RWPE2 (cell line): ENCODE measurements around the gene DDN.

Experiments
- ATAC-seq: fragments of 200-7000 bp; cut with Tn5 transposase; 3 replicates; pipeline ENCODE4 v1.9.1; 2021; ENCODE audit warnings: low read depth
- DNase-seq: peaks from one replicate; pipeline ENCODE4 v3.0.0-alpha.2; 2020; ENCODE audit warnings: low spot score
- H3K27ac ChIP-seq: fragments of 450-650 bp; 2 replicates; pipeline ENCODE4 v1.5.1; 2017; ENCODE audit warnings: mild to moderate bottlenecking; ENCODE audit not compliant: poor library complexity, severe bottlenecking
- H3K27me3 ChIP-seq: fragments of 250-450 bp; sonication (Bioruptor Pico); 2 replicates; pipeline ENCODE4 v1.5.1; 2021; ENCODE audit warnings: mild to moderate bottlenecking, moderate library complexity; ENCODE audit not compliant: insufficient read depth, poor library complexity, severe bottlenecking
- H3K36me3 ChIP-seq: fragments of 250-450 bp; sonication (Bioruptor Pico); 2 replicates; pipeline ENCODE4 v1.5.1; 2020; ENCODE audit warnings: low read depth, mild to moderate bottlenecking, moderate library complexity
- H3K4me1 ChIP-seq: fragments of 250-450 bp; sonication (Bioruptor Pico); 2 replicates; pipeline ENCODE4 v1.5.1; 2021; ENCODE audit warnings: mild to moderate bottlenecking, moderate library complexity; ENCODE audit not compliant: insufficient read depth, poor library complexity, severe bottlenecking
- H3K4me3 ChIP-seq: fragments of 250-450 bp; sonication (Bioruptor Pico); 2 replicates; pipeline ENCODE4 v1.5.1; 2021; ENCODE audit warnings: mild to moderate bottlenecking, moderate library complexity; ENCODE audit not compliant: severe bottlenecking
- H3K9me3 ChIP-seq: fragments of 250-450 bp; sonication (Bioruptor Pico); 2 replicates; pipeline ENCODE4 v1.5.1; 2021; ENCODE audit warnings: mild to moderate bottlenecking, moderate library complexity; ENCODE audit not compliant: severe bottlenecking
- CTCF ChIP-seq: fragments of 450-650 bp; IDR thresholded peaks from one replicate; pipeline ENCODE4 v1.5.1; 2017; ENCODE audit warnings: mild to moderate bottlenecking, moderate library complexity; ENCODE audit not compliant: poor library complexity, severe bottlenecking

Gene DDN

GRCh38 chr12:48969160-48969771 is 29.9 kb downstream of the DDN start:
- ATAC-seq: no peak
- H3K27ac ChIP-seq: no peak overlapping the region
- DNase-seq: no peak
- H3K4me1 ChIP-seq: no peaks in the 10 kb centered on the region
- no peak for TF ChIP-seq CTCF
- no peaks in the 10 kb centered on the region for H3K36me3 ChIP-seq
- H3K27me3 ChIP-seq: peaks cover 40% of the 10 kb centered on the region
- no peak overlapping the region for H3K4me3 ChIP-seq
- no peaks in the 10 kb centered on the region for H3K9me3 ChIP-seq

- ATAC-seq: no peak
- peaks cover 36% of the 10 kb centered on the region for H3K27me3 ChIP-seq
- no peak overlapping the region for H3K4me3 ChIP-seq
- H3K4me1 ChIP-seq: no peaks in the 10 kb centered on the region
- no peak overlapping the region for H3K27ac ChIP-seq
- no peak for TF ChIP-seq CTCF
- H3K36me3 ChIP-seq: no peaks in the 10 kb centered on the region
- no peaks in the 10 kb centered on the region for H3K9me3 ChIP-seq
- no peak for DNase-seq
Measured at GRCh38 chr12:48968467-48968866, 30.7 kb downstream of the DDN start.

- Histone ChIP-seq H3K9me3 (no peaks in the 10 kb centered on the region), H3K27me3 (peaks cover 31% of the 10 kb centered on the region), H3K27ac (no peak overlapping the region), H3K4me3 (no peak overlapping the region), H3K4me1 (no peaks in the 10 kb centered on the region), H3K36me3 (no peaks in the 10 kb centered on the region)
- DNase-seq (no peak), ATAC-seq (no peak)
- no peak for TF ChIP-seq CTCF
Measured at GRCh38 chr12:48967991-48968390, 31.2 kb downstream of the DDN start.

- no peak for ATAC-seq
- no peak for DNase-seq
- no peaks in the 10 kb centered on the region for H3K36me3 ChIP-seq
- H3K9me3 ChIP-seq: no peaks in the 10 kb centered on the region
- no peaks in the 10 kb centered on the region for H3K4me1 ChIP-seq
- H3K4me3 ChIP-seq: no peak overlapping the region
- peaks cover 14% of the 10 kb centered on the region for H3K27me3 ChIP-seq
- no peak for TF ChIP-seq CTCF
- H3K27ac ChIP-seq: no peak overlapping the region
Measured at GRCh38 chr12:48966177-48966895, 32.8 kb downstream of the DDN start.

- DNase-seq: no peak
- peak; percentile 45 for TF ChIP-seq CTCF
- no peaks in the 10 kb centered on the region for H3K9me3 ChIP-seq
- H3K4me3 ChIP-seq: no peak overlapping the region
- no peaks in the 10 kb centered on the region for H3K36me3 ChIP-seq
- H3K27ac ChIP-seq: no peak overlapping the region
- no peaks in the 10 kb centered on the region for H3K4me1 ChIP-seq
- ATAC-seq: peak; percentile 73
- peaks cover 5% of the 10 kb centered on the region for H3K27me3 ChIP-seq
Measured at GRCh38 chr12:48965298-48965838, 33.8 kb downstream of the DDN start.
